Transverse colon (tissue), 4 donors: Measurements from ENCODE around the gene ENPP6. TPM values are rescaled to one million over a fixed set of nuclear protein-coding genes. Genes with fewer than 3 reads are reported as not detected.

Experiments used
- DNase-seq: peaks from one replicate; pipeline ENCODE4 v3.0.0-alpha.2; 2019
- H3K27ac ChIP-seq, 4 donors: fragments of 200-600 bp; sonication (generic); 2 replicates each; pipeline ENCODE4 v1.5.1; 2016 to 2018; ENCODE audit warnings: inconsistent platforms in 4 of 4
- H3K27me3 ChIP-seq: fragments of 200-600 bp; sonication (generic); 2 replicates; pipeline ENCODE4 v1.5.1; 2017; ENCODE audit warnings: inconsistent platforms
- H3K36me3 ChIP-seq, 4 donors: fragments of 200-600 bp; sonication (generic); 2 replicates each; pipeline ENCODE4 v1.5.1; 2017 to 2019; ENCODE audit warnings: inconsistent platforms in 4 of 4
- H3K4me1 ChIP-seq, 4 donors: fragments of 200-600 bp; sonication (generic); 2 replicates each; pipeline ENCODE4 v1.5.1; 2017 to 2020; ENCODE audit warnings: inconsistent platforms in 4 of 4
- H3K4me3 ChIP-seq, 4 donors: fragments of 200-600 bp; sonication (generic); 1 replicate in 1 of 4; 2 replicates in 3 of 4; pipeline versions ENCODE4 v1.5.1 to v1.6.1; 2017 to 2019; ENCODE audit warnings: inconsistent platforms in 4 of 4
- H3K9me3 ChIP-seq, 2 donors: fragments of 200-600 bp; sonication (generic); 2 replicates each; pipeline ENCODE4 v1.5.1; 2017 to 2019; ENCODE audit warnings: inconsistent platforms in 2 of 2
- CTCF ChIP-seq, 5 experiments: fragments of 200-600 bp in 3 of 5; fragments of 450-650 bp in 2 of 5; sonication (generic) in 3 of 5; IDR thresholded peaks; 1 replicate in 2 of 5; 2 replicates in 3 of 5; pipeline ENCODE4 v1.5.1; 2016 to 2017; ENCODE audit warnings: antibody characterized with exemption in 5 of 5, inconsistent platforms in 3 of 5, mild to moderate bottlenecking in 2 of 5, moderate library complexity in 1 of 5
- EP300 ChIP-seq: sonication (generic); formaldehyde crosslinking; IDR thresholded peaks from one replicate; pipeline ENCODE4 v1.6.1; 2017; ENCODE audit warnings: antibody characterized with exemption, low read depth
- POLR2A ChIP-seq: fragments of 450-650 bp; IDR thresholded peaks from one replicate; pipeline ENCODE4 v1.6.1; 2016; ENCODE audit warnings: antibody characterized with exemption, mild to moderate bottlenecking, moderate library complexity
- POLR2AphosphoS5 ChIP-seq, 3 donors: sonication (generic); formaldehyde crosslinking; IDR thresholded peaks; one replicate each; pipeline ENCODE4 v1.6.1; 2016; ENCODE audit warnings: antibody characterized with exemption in 3 of 3
- WGBS, 2 donors: methylation state at CpG; one replicate each; pipeline ENCODE4 v1.1.5; 2018; ENCODE audit warnings: low coverage in 1 of 2; 5-methylcytosine and 5-hydroxymethylcytosine counted together
- in situ Hi-C, 4 donors: fragments of 200-750 bp; cut with MboI; loops; one replicate each; pipeline versions ENCODE4 v1.15.0 to v1.15.1; 2017; ENCODE audit warnings: low sequenced_read_pairs in 3 of 4, low pct_ligation_motif_present in 1 of 4, low pct_unique_long_range_greater_than_20kb in 1 of 4
- intact Hi-C: fragments of 100-400 bp; cut with DNase I; formaldehyde crosslinking; loops from one replicate; pipeline ENCODE4 v1.15.1; 2023; ENCODE audit warnings: low total_unique reads
- total RNA-seq, 4 donors: library from RNA; depleted of rRNA; stranded (reverse); fragments of >200 nt; gene quantifications; one replicate each; pipeline ENCODE4 v1.1.0, GENCODE V29; 2016

Gene ENPP6
- total RNA-seq, 4 donors from 2014 or later, result 0.14 to 0.64 TPM; not detected in 2

DNA sequence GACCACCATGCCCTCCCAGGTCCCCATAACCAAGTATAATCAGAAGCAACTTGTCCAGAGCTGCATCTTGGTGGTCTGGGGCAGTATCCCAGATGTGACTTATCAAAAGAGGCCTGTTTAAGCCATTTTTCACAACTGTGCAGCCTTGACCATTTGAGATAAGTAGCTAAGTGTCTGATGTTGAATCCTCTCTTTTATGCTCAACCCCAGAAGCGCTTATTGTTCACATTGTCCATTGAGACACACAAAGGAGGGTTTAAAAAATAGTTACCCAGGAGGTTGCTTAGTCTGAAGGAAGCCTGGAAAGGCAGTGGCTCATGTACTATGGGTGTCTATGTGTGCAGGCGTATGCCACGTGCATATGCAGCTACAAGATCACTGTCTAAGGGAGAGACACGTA, 27.0 kb downstream of the ENPP6 start:
- intact Hi-C loops, result no loop called here
- Histone ChIP-seq H3K9me3 (no peaks in the 10 kb centered on the region), H3K4me3 (no peak overlapping the region), H3K27ac (no peak overlapping the region), H3K4me1 (no peaks in the 10 kb centered on the region), H3K27me3 (no peaks in the 10 kb centered on the region), H3K36me3 (no peaks in the 10 kb centered on the region)
- TF ChIP-seq CTCF (IDR thresholded peaks at IDR 0.05) (no peak), POLR2A (no peak), EP300 (no peak), POLR2AphosphoS5 (IDR thresholded peaks at IDR 0.05) (no peak)
- 81 to 92% methylated on average over 4 of the region's 4 CpGs for WGBS, 2 donors
- in situ Hi-C loops, result no loop called here
- DNase-seq, result no peak

DNA sequence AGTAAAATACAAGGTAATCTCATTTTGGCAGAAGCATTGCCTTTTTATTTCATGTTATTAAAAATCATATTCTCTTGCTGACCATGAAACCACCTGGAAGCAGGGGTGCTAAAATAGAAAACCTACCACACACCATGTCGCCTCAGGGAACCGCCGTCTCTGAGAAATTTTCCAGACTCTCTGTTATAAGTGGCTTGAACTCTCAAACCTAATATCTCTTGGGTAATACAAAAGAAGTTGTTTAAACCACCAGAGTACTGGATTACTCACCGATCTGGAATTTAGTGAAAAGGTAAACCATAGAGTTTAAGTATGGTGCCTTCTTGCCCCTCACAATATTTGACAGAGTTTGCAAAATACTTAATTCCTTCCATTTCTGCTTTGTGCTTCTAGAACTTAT, 27.7 kb downstream of the ENPP6 start:
- no peaks in the 10 kb centered on the region for H3K4me1 ChIP-seq
- H3K27ac ChIP-seq, result no peak overlapping the region
- TF ChIP-seq POLR2A (no peak), EP300 (no peak), CTCF (IDR thresholded peaks at IDR 0.05) (no peak), POLR2AphosphoS5 (IDR thresholded peaks at IDR 0.05) (no peak)
- WGBS, 2 donors, result 75 to 95% methylated on average over 3 to 4 of the region's 4 CpGs
- no peak for DNase-seq
- H3K36me3 ChIP-seq, result no peaks in the 10 kb centered on the region
- in situ Hi-C loops (no loop called here), intact Hi-C loops (no loop called here)
- H3K9me3 ChIP-seq, result no peaks in the 10 kb centered on the region
- no peaks in the 10 kb centered on the region for H3K27me3 ChIP-seq
- H3K4me3 ChIP-seq, result no peak overlapping the region

DNA sequence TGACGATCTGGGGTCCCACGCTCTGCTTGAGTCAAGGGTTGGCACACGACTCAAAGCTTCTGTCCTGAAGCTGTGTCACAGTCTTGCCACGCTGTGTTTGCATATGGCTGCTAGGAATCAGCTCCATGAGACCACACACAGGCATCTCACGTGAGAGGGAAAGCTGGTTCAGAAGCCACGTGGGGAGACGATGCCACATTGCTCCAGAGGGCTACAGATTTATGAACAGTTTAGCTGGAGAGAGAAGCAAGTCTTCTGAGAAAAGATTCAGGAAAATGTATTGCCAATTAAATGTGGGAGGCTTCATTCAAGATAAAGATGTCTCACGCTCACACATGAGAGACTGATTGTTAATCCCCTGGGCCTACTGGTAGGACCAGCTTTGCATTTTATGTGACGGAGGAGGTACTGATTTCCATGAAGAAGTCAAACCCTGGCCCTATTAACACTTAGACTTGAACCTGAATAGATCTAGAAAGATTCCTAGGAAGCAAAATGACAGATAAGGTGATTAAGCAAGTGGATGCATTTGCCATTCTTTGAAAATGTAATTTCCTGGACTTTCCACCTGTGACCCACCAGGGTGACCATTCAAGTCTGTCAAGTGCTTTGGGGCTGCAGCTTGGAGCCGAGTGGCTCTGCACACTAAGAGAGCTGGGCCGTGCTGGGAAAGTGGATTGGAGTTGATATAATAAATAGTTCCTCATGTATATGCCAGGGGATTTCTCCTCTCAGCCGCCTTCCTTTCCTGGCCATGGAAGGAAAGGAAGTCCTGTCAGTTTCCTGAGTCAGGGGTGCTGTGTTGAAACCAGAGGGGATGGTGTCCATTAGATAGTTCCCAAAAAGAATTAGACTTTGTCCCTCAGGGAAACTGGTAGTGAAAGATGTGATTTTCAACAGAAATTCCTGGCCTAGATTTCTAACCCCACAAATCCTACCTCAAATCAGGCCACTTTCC, 29.0 kb downstream of the ENPP6 start:
- Histone ChIP-seq H3K36me3 (no peaks in the 10 kb centered on the region), H3K27ac (no peak overlapping the region), H3K4me3 (no peak overlapping the region), H3K4me1 (no peaks in the 10 kb centered on the region), H3K27me3 (no peaks in the 10 kb centered on the region), H3K9me3 (no peaks in the 10 kb centered on the region)
- no peak for DNase-seq
- in situ Hi-C loops (no loop called here), intact Hi-C loops (no loop called here)
- 68 to 72% methylated on average over 4 to 12 of the region's 12 CpGs for WGBS, 2 donors
- TF ChIP-seq CTCF (IDR thresholded peaks at IDR 0.05) (no peak), POLR2A (no peak), EP300 (no peak), POLR2AphosphoS5 (IDR thresholded peaks at IDR 0.05) (no peak)

DNA sequence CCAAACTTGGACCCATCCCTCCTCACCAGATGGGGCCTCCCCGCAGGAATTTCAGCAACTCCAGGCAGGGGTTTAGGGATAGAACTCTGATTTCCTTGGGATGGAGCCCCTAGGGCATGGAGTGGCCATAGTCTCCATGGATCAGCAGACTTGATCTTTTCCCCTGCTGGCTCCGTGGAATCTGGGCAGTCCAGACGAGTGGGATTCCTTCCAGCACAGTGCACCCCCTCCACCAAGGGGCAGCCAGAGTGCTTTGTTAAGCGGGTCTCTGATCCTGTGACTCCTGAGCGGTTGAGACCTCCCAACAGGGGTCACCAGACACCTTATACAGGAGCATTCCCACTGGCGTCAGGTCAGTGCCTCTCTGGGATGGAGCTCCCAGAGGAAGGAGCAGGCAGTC, 40.4 kb downstream of the ENPP6 start:
- 79 to 83% methylated on average over 1 to 6 of the region's 6 CpGs for WGBS, 2 donors
- no peaks in the 10 kb centered on the region for H3K36me3 ChIP-seq
- no peaks in the 10 kb centered on the region for H3K4me1 ChIP-seq
- no peak overlapping the region for H3K27ac ChIP-seq
- in situ Hi-C loops, result no loop called here
- no peaks in the 10 kb centered on the region for H3K9me3 ChIP-seq
- no peaks in the 10 kb centered on the region for H3K27me3 ChIP-seq
- no peak for DNase-seq
- intact Hi-C loops, result no loop called here
- no peak overlapping the region for H3K4me3 ChIP-seq
- TF ChIP-seq POLR2AphosphoS5 (IDR thresholded peaks at IDR 0.05) (no peak), CTCF (IDR thresholded peaks at IDR 0.05) (no peak), POLR2A (no peak), EP300 (no peak)
